ENCODE data around the gene MBNL1.
"Not testable (repeated sequence)": the region's sequence is repeated elsewhere in the genome, so short reads cannot be mapped to it uniquely, and the experiment has no call there.

Gene MBNL1

GRCh38 chr3:152436707-152437590, 168.2 kb downstream of the MBNL1 start:
- TF ChIP-seq CTCF (IDR thresholded peaks at IDR 0.05; ENCODE audit: low read depth, low read length) = no peak
- peak; percentile 2 for DNase-seq (ENCODE audit: extremely low read depth, low read depth)

GRCh38 chr3:152438181-152438580, 169.5 kb downstream of the MBNL1 start:
- DNase-seq (ENCODE audit: extremely low read depth, low read depth) = no peak
- no peak for TF ChIP-seq CTCF (IDR thresholded peaks at IDR 0.05; ENCODE audit: low read depth, low read length)

- no peak for DNase-seq (ENCODE audit: extremely low read depth, low read depth)
- TF ChIP-seq CTCF (IDR thresholded peaks at IDR 0.05; ENCODE audit: low read depth, low read length) = no peak
Observed at GRCh38 chr3:152438706-152439105, 170.0 kb downstream of the MBNL1 start.

GRCh38 chr3:152440243-152440642, 171.5 kb downstream of the MBNL1 start:
- DNase-seq (ENCODE audit: extremely low read depth, low read depth) = not testable (repeated sequence)

GRCh38 chr3:152443212-152444023, 174.7 kb downstream of the MBNL1 start:
- no peak for DNase-seq (ENCODE audit: extremely low read depth, low read depth)
- no peak for TF ChIP-seq CTCF (IDR thresholded peaks at IDR 0.05; ENCODE audit: low read depth, low read length)

- TF ChIP-seq CTCF (IDR thresholded peaks at IDR 0.05; ENCODE audit: low read depth, low read length) = peak; percentile 66
Observed at GRCh38 chr3:152444029-152444641, 175.4 kb downstream of the MBNL1 start.

GRCh38 chr3:152445212-152445611, 176.5 kb downstream of the MBNL1 start:
- DNase-seq (ENCODE audit: extremely low read depth, low read depth) = no peak
- TF ChIP-seq CTCF (IDR thresholded peaks at IDR 0.05; ENCODE audit: low read depth, low read length) = no peak

More at GRCh38 chr3:152444029-152444641, 175.4 kb downstream of the MBNL1 start:
- DNase-seq (ENCODE audit: extremely low read depth, low read depth) = peak; percentile 40

Measured in AG09319 (cell line).